Progenitor cell of endocrine pancreas (in vitro differentiated cells): ENCODE results near the gene TTLL11. TPM values are rescaled to one million over a fixed set of nuclear protein-coding genes. Genes with fewer than 3 reads are reported as not detected.

Source experiments
- DNase-seq: peaks from one replicate; pipeline ENCODE4 v3.0.0; 2021; ENCODE audit warnings: low spot score; ENCODE audit not compliant: unreplicated experiment
- H3K27ac Mint-ChIP-seq: 2 replicates; pipeline ENCODE4 v1.8.0; 2021; ENCODE audit warnings: mild to moderate bottlenecking, moderate library complexity, mixed read lengths
- H3K27me3 Mint-ChIP-seq: 2 replicates; pipeline ENCODE4 v1.8.0; 2021; ENCODE audit warnings: mixed read lengths
- H3K36me3 Mint-ChIP-seq: 2 replicates; pipeline ENCODE4 v1.8.0; 2022; ENCODE audit warnings: mixed read lengths; ENCODE audit not compliant: insufficient read depth
- H3K4me1 Mint-ChIP-seq: 2 replicates; pipeline ENCODE4 v1.8.0; 2021; ENCODE audit warnings: low read depth, mixed read lengths
- H3K4me3 Mint-ChIP-seq: 2 replicates; pipeline ENCODE4 v1.8.0; 2021; ENCODE audit warnings: low read depth, mild to moderate bottlenecking, moderate library complexity, mixed read lengths
- H3K9me3 Mint-ChIP-seq: 2 replicates; pipeline ENCODE4 v1.8.0; 2021; ENCODE audit warnings: low read depth, mixed read lengths
- total RNA-seq: library from RNA; stranded (reverse); gene quantifications from 2 replicates; pipeline ENCODE4 v1.2.1, GENCODE V29; 2021
- TF ChIP-seq, protein P1 (sequence below): fragments of 200-600 bp; sonication (generic); IDR thresholded peaks from one replicate; pipeline ENCODE4 v1.5.0; 2021; ENCODE audit warnings: antibody characterized with exemption, mild to moderate bottlenecking; ENCODE audit not compliant: unreplicated experiment

Gene TTLL11
- total RNA-seq, 1 donor from 2014 or later: 5.3 TPM

DNA sequence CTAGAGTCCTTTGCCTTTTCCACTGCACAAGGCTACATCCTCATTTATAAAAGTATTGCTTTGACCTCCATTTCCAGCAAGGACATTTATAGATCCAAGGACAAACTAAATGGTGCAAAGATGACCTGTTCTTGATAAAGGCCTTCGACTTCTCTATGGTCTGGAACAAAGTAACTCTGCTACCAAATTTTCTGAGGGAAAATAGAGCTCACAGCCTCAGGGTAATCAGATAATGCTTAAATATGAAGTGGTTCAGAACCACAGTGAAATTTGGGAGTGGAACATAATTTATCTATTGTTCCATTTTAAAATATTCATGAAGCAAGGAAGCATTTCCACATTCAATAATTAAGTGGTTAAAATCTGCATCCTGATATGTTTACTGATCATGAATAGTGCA, 137.5 kb downstream of the TTLL11 start:
- Mint-ChIP-seq H3K36me3 (no peaks in the 10 kb centered on the region), H3K27me3 (peaks cover 5% of the 10 kb centered on the region)

GRCh38 chr9:121954477-121955140, 138.5 kb downstream of the TTLL11 start:
- TF ChIP-seq, protein P1, sequence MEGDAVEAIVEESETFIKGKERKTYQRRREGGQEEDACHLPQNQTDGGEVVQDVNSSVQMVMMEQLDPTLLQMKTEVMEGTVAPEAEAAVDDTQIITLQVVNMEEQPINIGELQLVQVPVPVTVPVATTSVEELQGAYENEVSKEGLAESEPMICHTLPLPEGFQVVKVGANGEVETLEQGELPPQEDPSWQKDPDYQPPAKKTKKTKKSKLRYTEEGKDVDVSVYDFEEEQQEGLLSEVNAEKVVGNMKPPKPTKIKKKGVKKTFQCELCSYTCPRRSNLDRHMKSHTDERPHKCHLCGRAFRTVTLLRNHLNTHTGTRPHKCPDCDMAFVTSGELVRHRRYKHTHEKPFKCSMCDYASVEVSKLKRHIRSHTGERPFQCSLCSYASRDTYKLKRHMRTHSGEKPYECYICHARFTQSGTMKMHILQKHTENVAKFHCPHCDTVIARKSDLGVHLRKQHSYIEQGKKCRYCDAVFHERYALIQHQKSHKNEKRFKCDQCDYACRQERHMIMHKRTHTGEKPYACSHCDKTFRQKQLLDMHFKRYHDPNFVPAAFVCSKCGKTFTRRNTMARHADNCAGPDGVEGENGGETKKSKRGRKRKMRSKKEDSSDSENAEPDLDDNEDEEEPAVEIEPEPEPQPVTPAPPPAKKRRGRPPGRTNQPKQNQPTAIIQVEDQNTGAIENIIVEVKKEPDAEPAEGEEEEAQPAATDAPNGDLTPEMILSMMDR: no peak
- DNase-seq: no peak
- Mint-ChIP-seq H3K4me3 (no peak overlapping the region), H3K9me3 (no peaks in the 10 kb centered on the region), H3K36me3 (no peaks in the 10 kb centered on the region), H3K4me1 (no peaks in the 10 kb centered on the region), H3K27ac (no peak overlapping the region), H3K27me3 (peaks cover 7% of the 10 kb centered on the region)

More for the DNA sequence above, 137.5 kb downstream of the TTLL11 start:
- no peak overlapping the region for H3K27ac Mint-ChIP-seq
- TF ChIP-seq, protein P1: no peak
- H3K4me3 Mint-ChIP-seq: no peak overlapping the region
- H3K4me1 Mint-ChIP-seq: no peaks in the 10 kb centered on the region
- DNase-seq: no peak
- no peaks in the 10 kb centered on the region for H3K9me3 Mint-ChIP-seq

DNA sequence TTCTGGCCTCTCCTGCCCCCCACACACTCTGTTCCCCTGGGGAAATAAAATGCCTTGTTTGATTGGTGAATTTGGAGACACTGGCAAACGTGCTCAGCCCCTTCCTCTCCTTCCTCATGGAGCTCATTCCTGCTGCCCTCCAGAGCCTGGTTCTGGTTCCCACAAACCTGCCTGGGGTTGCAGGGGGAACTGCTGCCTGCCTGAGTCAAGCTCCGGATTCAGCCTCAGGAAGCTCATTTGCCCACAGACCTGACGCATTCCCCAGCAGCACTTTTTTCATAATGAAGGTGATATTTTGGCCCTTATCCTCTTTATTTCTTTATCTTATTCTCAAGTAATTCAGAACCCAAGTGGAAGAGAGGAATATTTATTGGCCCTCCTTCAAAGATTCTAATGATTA, 140.5 kb downstream of the TTLL11 start:
- Mint-ChIP-seq H3K9me3 (no peaks in the 10 kb centered on the region), H3K27me3 (peaks cover 10% of the 10 kb centered on the region), H3K4me3 (no peak overlapping the region), H3K27ac (no peak overlapping the region), H3K36me3 (no peaks in the 10 kb centered on the region), H3K4me1 (no peaks in the 10 kb centered on the region)
- TF ChIP-seq, protein P1: no peak
- DNase-seq: no peak

DNA sequence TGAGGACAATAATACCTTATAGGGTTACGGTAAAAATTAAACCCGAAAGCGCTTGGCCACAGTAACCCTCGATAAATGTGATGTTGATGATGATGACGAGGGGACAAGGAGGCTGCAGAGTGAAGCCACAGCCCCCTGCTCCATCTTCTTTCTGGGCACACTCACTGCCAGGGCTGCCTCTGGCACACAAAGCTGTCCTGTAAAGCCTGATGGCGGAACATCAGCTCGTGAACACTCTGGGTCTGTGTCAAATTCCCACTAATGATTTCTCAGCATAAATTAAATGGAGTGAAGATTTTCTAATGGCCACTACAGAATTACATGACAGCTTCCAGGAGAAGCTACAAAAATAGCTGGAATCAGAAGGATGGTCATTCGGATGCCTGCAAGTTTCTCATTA, 142.2 kb downstream of the TTLL11 start:
- H3K36me3 Mint-ChIP-seq: no peaks in the 10 kb centered on the region
- no peak overlapping the region for H3K27ac Mint-ChIP-seq
- DNase-seq: no peak
- TF ChIP-seq, protein P1: no peak
- H3K4me3 Mint-ChIP-seq: no peak overlapping the region
- no peaks in the 10 kb centered on the region for H3K9me3 Mint-ChIP-seq
- H3K4me1 Mint-ChIP-seq: no peaks in the 10 kb centered on the region
- H3K27me3 Mint-ChIP-seq: peaks cover 14% of the 10 kb centered on the region

- Mint-ChIP-seq H3K36me3 (no peaks in the 10 kb centered on the region), H3K9me3 (no peaks in the 10 kb centered on the region), H3K27me3 (peaks cover 18% of the 10 kb centered on the region), H3K4me3 (no peak overlapping the region), H3K4me1 (no peaks in the 10 kb centered on the region), H3K27ac (no peak overlapping the region)
- DNase-seq: no peak
- TF ChIP-seq, protein P1: no peak
Measured at GRCh38 chr9:121950441-121950840, 142.7 kb downstream of the TTLL11 start.
